SK-N-SH (cell line): ENCODE data around the gene TPD52L2. TPM values are rescaled to one million over a fixed set of nuclear protein-coding genes. Genes with fewer than 3 reads are reported as not detected.

Experiments used
- CTCF ChIA-PET: fragments of 300-600, 350-600 bp; formaldehyde crosslinking; extraction: SDS; loops from one replicate; lab custom pipeline; 2021; lab: Yijun Ruan, JAX
- POLR2A ChIA-PET: fragments of 350-600 bp; sonication (Branson Sonifier 250); formaldehyde crosslinking; extraction: SDS; loops from one replicate; lab custom pipeline; 2020; ENCODE audit warnings: antibody characterized with exemption, inconsistent platforms; lab: Yijun Ruan, JAX
- DNase-seq: peaks from one replicate; pipeline ENCODE4 v3.0.0; 2012
- H2AFZ ChIP-seq: fragments of 200-600 bp; sonication (generic); 2 replicates; pipeline ENCODE4 v1.8.1; 2016; ENCODE audit warnings: antibody characterized with exemption, mild to moderate bottlenecking, low read depth
- H3F3A ChIP-seq: fragments of 200-600 bp; sonication (generic); replicated peaks from 2 replicates; pipeline ENCODE3; 2016; ENCODE audit warnings: antibody characterized with exemption, mild to moderate bottlenecking; ENCODE audit not compliant: insufficient read depth
- H3K27ac ChIP-seq, 2 experiments: fragments of 200-500 bp in 1 of 2; fragments of 200-600 bp in 1 of 2; sonication (Bioruptor generic) in 1 of 2; sonication (generic), shearing (Covaris generic) in 1 of 2; 2 replicates each; pipeline versions ENCODE4 v1.5.1 to v1.6.1; 2014 to 2016; ENCODE audit warnings: low read depth in 2 of 2, inconsistent platforms in 1 of 2, low read length in 1 of 2, mild to moderate bottlenecking in 1 of 2, mixed read lengths in 1 of 2
- H3K27me3 ChIP-seq: fragments of 200-600 bp; sonication (generic), shearing (Covaris generic); 2 replicates; pipeline ENCODE4 v1.6.1; 2016; ENCODE audit warnings: mixed run types; ENCODE audit not compliant: insufficient read depth
- H3K36me3 ChIP-seq, 2 experiments: fragments of 200-500 bp in 1 of 2; fragments of 200-600 bp in 1 of 2; sonication (Bioruptor generic) in 1 of 2; sonication (generic) in 1 of 2; replicated peaks in 1 of 2; 2 replicates each; pipeline versions ENCODE3 to v1.5.1; 2014 to 2016; ENCODE audit warnings: low read length in 1 of 2, mild to moderate bottlenecking in 1 of 2; ENCODE audit not compliant: insufficient read depth in 2 of 2, control insufficient read depth in 1 of 2
- H3K4me1 ChIP-seq, 2 experiments: fragments of 200-500 bp in 1 of 2; fragments of 200-600 bp in 1 of 2; sonication (Bioruptor generic) in 1 of 2; sonication (generic), shearing (Covaris generic) in 1 of 2; 2 replicates each; pipeline versions ENCODE4 v1.5.1 to v1.6.1; 2014 to 2016; ENCODE audit warnings: low read depth in 1 of 2, low read length in 1 of 2, mixed run types in 1 of 2; ENCODE audit not compliant: insufficient read depth in 2 of 2, control insufficient read depth in 1 of 2
- H3K4me2 ChIP-seq: fragments of 200-600 bp; sonication (generic), shearing (Covaris generic); 2 replicates; pipeline ENCODE4 v1.6.1; 2017; ENCODE audit warnings: mixed run types
- H3K4me3 ChIP-seq, 2 experiments: fragments of 200-500 bp in 1 of 2; fragments of 200-600 bp in 1 of 2; sonication (Bioruptor generic) in 1 of 2; sonication (generic), shearing (Covaris generic) in 1 of 2; 2 replicates each; pipeline versions ENCODE4 v1.5.1 to v1.8.1; 2014 to 2016; ENCODE audit warnings: low read depth in 2 of 2, inconsistent platforms in 1 of 2, low read length in 1 of 2, mild to moderate bottlenecking in 1 of 2, mixed read lengths in 1 of 2, moderate library complexity in 1 of 2
- H3K79me2 ChIP-seq: fragments of 200-600 bp; sonication (generic); 2 replicates; pipeline ENCODE4 v1.8.1; 2017; ENCODE audit warnings: mild to moderate bottlenecking; ENCODE audit not compliant: insufficient read depth
- H3K9ac ChIP-seq: fragments of 200-600 bp; sonication (generic); 2 replicates; pipeline ENCODE4 v1.6.1; 2017; ENCODE audit warnings: mixed run types
- H3K9me2 ChIP-seq: fragments of 200-600 bp; sonication (generic); 2 replicates; pipeline ENCODE4 v1.6.1; 2017; ENCODE audit warnings: mixed run types
- H3K9me3 ChIP-seq: fragments of 200-600 bp; sonication (generic); 2 replicates; pipeline ENCODE4 v1.6.1; 2017; ENCODE audit warnings: mixed run types, mild to moderate bottlenecking, moderate library complexity
- H4K20me1 ChIP-seq: fragments of 200-600 bp; sonication (generic); 2 replicates; pipeline ENCODE4 v1.6.1; 2017; ENCODE audit warnings: mild to moderate bottlenecking, mixed run types; ENCODE audit not compliant: insufficient read depth
- CHD2 ChIP-seq: fragments of 150-350 bp; IDR thresholded peaks from 2 replicates; pipeline ENCODE4 v1.6.1; 2018; ENCODE audit warnings: low read length; ENCODE audit not compliant: partially characterized antibody
- CTCF ChIP-seq: fragments of 200-600 bp; sonication (generic); IDR thresholded peaks from 2 replicates; pipeline ENCODE4 v1.6.1; 2017; ENCODE audit warnings: antibody characterized with exemption, mild to moderate bottlenecking, moderate library complexity
- FOSL2 ChIP-seq: IDR thresholded peaks from 2 replicates; pipeline ENCODE4 v1.4.0; 2012; ENCODE audit warnings: low read depth, mild to moderate bottlenecking, moderate library complexity, borderline replicate concordance
- FOXJ3 ChIP-seq: sonication (generic); formaldehyde crosslinking; IDR thresholded peaks from 2 replicates; pipeline ENCODE4 v1.5.1; 2020; ENCODE audit warnings: mild to moderate bottlenecking, missing genetic modification reagents
- GATA2 ChIP-seq: sonication (generic); formaldehyde crosslinking; IDR thresholded peaks from 2 replicates; pipeline ENCODE4 v1.5.0; 2020; ENCODE audit warnings: mild to moderate bottlenecking, missing genetic modification reagents
- MAX ChIP-seq: IDR thresholded peaks from 2 replicates; pipeline ENCODE4 v1.4.0; 2012; ENCODE audit warnings: low read depth
- NFIC ChIP-seq: IDR thresholded peaks from 2 replicates; pipeline ENCODE4 v1.4.0; 2012; ENCODE audit warnings: borderline replicate concordance
- NRF1 ChIP-seq: IDR thresholded peaks from 2 replicates; pipeline ENCODE4 v1.6.1; 2012; ENCODE audit warnings: low read depth, mild to moderate bottlenecking, low read length
- PBX3 ChIP-seq: IDR thresholded peaks from 2 replicates; pipeline ENCODE4; 2012
- POLR2AphosphoS5 ChIP-seq: IDR thresholded peaks from 2 replicates; pipeline ENCODE4 v1.6.1; 2012; ENCODE audit warnings: low read depth, low read length
- REST ChIP-seq: IDR thresholded peaks from 2 replicates; pipeline ENCODE4 v1.6.1; 2012; ENCODE audit warnings: mild to moderate bottlenecking, low read depth, low read length, moderate library complexity
- RXRA ChIP-seq: IDR thresholded peaks from 2 replicates; pipeline ENCODE4 v1.4.0; 2012; ENCODE audit warnings: low read depth, mild to moderate bottlenecking, borderline replicate concordance
- SIN3A ChIP-seq: IDR thresholded peaks from 2 replicates; pipeline ENCODE4 v1.6.1; 2012; ENCODE audit warnings: low read depth, mild to moderate bottlenecking, low read length, moderate library complexity, borderline replicate concordance
- TEAD4 ChIP-seq: IDR thresholded peaks from 2 replicates; pipeline ENCODE4 v1.4.0; 2012; ENCODE audit warnings: mild to moderate bottlenecking, borderline replicate concordance; ENCODE audit not compliant: insufficient read depth
- USF1 ChIP-seq: IDR thresholded peaks from 2 replicates; pipeline ENCODE4 v1.4.0; 2012; ENCODE audit warnings: low read depth, borderline replicate concordance
- USF2 ChIP-seq: fragments of 150-350 bp; IDR thresholded peaks from 2 replicates; pipeline ENCODE4 v1.6.1; 2017; ENCODE audit warnings: antibody characterized with exemption, low read length, low read depth, borderline replicate concordance
- YY1 ChIP-seq: IDR thresholded peaks from 2 replicates; pipeline ENCODE4 v1.4.0; 2012; ENCODE audit warnings: low read depth, mild to moderate bottlenecking
- ZBTB33 ChIP-seq: IDR thresholded peaks from 2 replicates; pipeline ENCODE4 v1.4.0; 2012; ENCODE audit warnings: low read depth, borderline replicate concordance
- WGBS: methylation state at CpG from one replicate; pipeline ENCODE4 v1.1.6; 2017; ENCODE audit warnings: low lambda C conversion rate; 5-methylcytosine and 5-hydroxymethylcytosine counted together
- polyA plus RNA-seq, 3 experiments: library from polyadenylated mRNA; depleted of rRNA; stranded (reverse); fragments of >200 nt; gene quantifications; 2 replicates each; pipeline ENCODE4 v1.2.3, GENCODE V29; 2012

Gene TPD52L2
- polyA plus RNA-seq, 1 of the 3 experiments (the other 2 are of a cell fraction) = 137 TPM

- POLR2A ChIA-PET = no interaction called here
- peaks cover 5% of the 10 kb centered on the region; the same call in 1 of the 2 replicates for H3K79me2 ChIP-seq
- H3K27ac ChIP-seq = no peak overlapping the region
- no peaks in the 10 kb centered on the region for H3K4me1 ChIP-seq
- no peak overlapping the region for H3K4me2 ChIP-seq
- TF ChIP-seq ZBTB33 = no peak
- no peak for TF ChIP-seq FOXJ3
- TF ChIP-seq REST = no peak
- no peak for TF ChIP-seq RXRA
- TF ChIP-seq USF2 = no peak
- no peak for TF ChIP-seq CHD2
- TF ChIP-seq NRF1 = no peak
- no peak for TF ChIP-seq MAX
- TF ChIP-seq TEAD4 = no peak
- no peak for TF ChIP-seq GATA2 (CRISPR knock-in tag)
- TF ChIP-seq POLR2AphosphoS5 = no peak
- TF ChIP-seq SIN3A = no peak
- TF ChIP-seq CTCF = no peak
- no peak for TF ChIP-seq FOSL2
- TF ChIP-seq YY1 = no peak
- no peak for TF ChIP-seq NFIC
- TF ChIP-seq USF1 = no peak
- TF ChIP-seq PBX3 = no peak
- no peak overlapping the region for H3K4me3 ChIP-seq
- H4K20me1 ChIP-seq = peaks cover 20% of the 10 kb centered on the region; the same call in 1 of the 2 replicates
- no peaks in the 10 kb centered on the region for H3F3A ChIP-seq
- H2AFZ ChIP-seq = no peak overlapping the region
- H3K27me3 ChIP-seq = no peaks in the 10 kb centered on the region
- 95% methylated on average over 8 of the region's 9 CpGs for WGBS
- H3K36me3 ChIP-seq = peaks cover 0 to 57% of the 10 kb centered on the region in 2 experiments
- H3K9me3 ChIP-seq = no peaks in the 10 kb centered on the region
- DNase-seq = no peak
- H3K9me2 ChIP-seq = no peaks in the 10 kb centered on the region
- no peak overlapping the region for H3K9ac ChIP-seq
- CTCF ChIA-PET = interaction anchor here (1.1 to 2.2 kb wide), 4 partner anchors 12 to 160 kb away, joined by 3 to 7 read pairs (median 4); no protein-coding TSS in a partner anchor
Observed at GRCh38 chr20:63935447-63935846, 70.4 kb downstream of the TPD52L2 start.
